ENCODE data around the gene NKX1-1. TPM values are rescaled to one million over a fixed set of nuclear protein-coding genes. Genes with fewer than 3 reads are reported as not detected.

Gene NKX1-1
- total RNA-seq, 1 experiment from 2014 or later, result not detected

- H2AFZ ChIP-seq (ENCODE audit: low read length), result no peak overlapping the region
- H3K4me1 ChIP-seq (ENCODE audit: low read length), result no peaks in the 10 kb centered on the region
- no peak overlapping the region for H3K4me2 ChIP-seq (ENCODE audit: low read depth, low read length, poor library complexity, severe bottlenecking)
- no peaks in the 10 kb centered on the region for H3K9me3 ChIP-seq (ENCODE audit: low read length)
- no peak overlapping the region for H3K27ac ChIP-seq (ENCODE audit: low read length)
- H3K9ac ChIP-seq (ENCODE audit: low read length), result no peak overlapping the region
- no peaks in the 10 kb centered on the region for H4K20me1 ChIP-seq (ENCODE audit: insufficient read depth, low read depth, low read length)
- H3K9me2 ChIP-seq (replicated peaks; ENCODE audit: insufficient read depth, low read length), result no peaks in the 10 kb centered on the region
- H3K79me2 ChIP-seq (ENCODE audit: low read length), result no peaks in the 10 kb centered on the region
- H3K4me3 ChIP-seq (ENCODE audit: low read length), result no peak overlapping the region
- no peak for DNase-seq
- no peaks in the 10 kb centered on the region for H3K36me3 ChIP-seq (ENCODE audit: insufficient read depth, low read length)
- H3K27me3 ChIP-seq (ENCODE audit: low read length), result no peaks in the 10 kb centered on the region
Observed at GRCh38 chr4:1369479-1370079, 36.7 kb downstream of the NKX1-1 start.

DNA sequence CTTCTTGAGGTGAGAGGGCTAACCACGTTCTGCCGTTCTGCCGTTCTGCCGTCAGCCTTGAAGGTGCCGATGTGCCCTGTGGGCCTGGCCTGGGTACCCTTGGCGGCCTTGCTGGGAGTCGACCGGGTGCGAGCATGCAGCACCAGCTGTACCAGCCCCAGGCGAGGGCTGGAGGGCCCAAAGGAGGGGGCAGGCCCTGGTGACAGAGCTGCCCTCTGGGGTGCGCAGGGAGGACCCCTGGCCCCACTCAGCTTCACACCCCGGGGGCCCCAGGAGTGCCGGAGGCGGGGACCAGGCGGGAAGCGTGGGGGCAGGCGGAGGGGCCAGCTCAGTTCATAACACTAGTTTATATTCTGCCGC is 37.2 kb downstream of the NKX1-1 start:
- no peak overlapping the region for H3K4me2 ChIP-seq (ENCODE audit: low read depth, low read length, poor library complexity, severe bottlenecking)
- DNase-seq, result no peak
- no peaks in the 10 kb centered on the region for H3K79me2 ChIP-seq (ENCODE audit: low read length)
- no peak overlapping the region for H2AFZ ChIP-seq (ENCODE audit: low read length)
- H3K9ac ChIP-seq (ENCODE audit: low read length), result no peak overlapping the region
- H3K27me3 ChIP-seq (ENCODE audit: low read length), result no peaks in the 10 kb centered on the region
- no peaks in the 10 kb centered on the region for H4K20me1 ChIP-seq (ENCODE audit: insufficient read depth, low read depth, low read length)
- no peak overlapping the region for H3K27ac ChIP-seq (ENCODE audit: low read length)
- no peaks in the 10 kb centered on the region for H3K4me1 ChIP-seq (ENCODE audit: low read length)
- H3K9me3 ChIP-seq (ENCODE audit: low read length), result no peaks in the 10 kb centered on the region
- H3K36me3 ChIP-seq (ENCODE audit: insufficient read depth, low read length), result no peaks in the 10 kb centered on the region
- H3K9me2 ChIP-seq (replicated peaks; ENCODE audit: insufficient read depth, low read length), result no peaks in the 10 kb centered on the region
- no peak overlapping the region for H3K4me3 ChIP-seq (ENCODE audit: low read length)

GRCh38 chr4:1368421-1369090 is 37.7 kb downstream of the NKX1-1 start:
- H3K4me2 ChIP-seq (ENCODE audit: low read depth, low read length, poor library complexity, severe bottlenecking), result no peak overlapping the region
- no peak overlapping the region for H2AFZ ChIP-seq (ENCODE audit: low read length)
- H3K9ac ChIP-seq (ENCODE audit: low read length), result no peak overlapping the region

DNA sequence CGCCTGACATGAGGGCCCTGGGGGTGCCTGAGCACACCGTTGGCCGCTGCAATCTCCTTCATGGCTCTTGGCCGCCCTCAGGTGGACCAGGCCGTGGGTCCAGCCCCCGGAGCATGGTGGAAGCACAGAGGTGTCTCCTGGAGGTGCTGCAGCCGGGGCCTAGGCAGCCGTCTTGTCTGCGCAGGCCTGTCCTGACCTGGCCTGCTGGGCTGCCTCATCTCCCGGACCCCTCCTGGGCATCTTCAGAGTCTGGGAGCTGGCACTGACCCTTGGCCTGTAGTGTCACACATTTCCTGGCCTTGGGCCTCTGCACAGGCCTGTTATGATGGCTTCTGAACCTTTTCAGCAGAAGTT is 38.3 kb downstream of the NKX1-1 start:
- no peak for DNase-seq
- no peak overlapping the region for H3K9ac ChIP-seq (ENCODE audit: low read length)

More at GRCh38 chr4:1368421-1369090, 37.7 kb downstream of the NKX1-1 start:
- H3K27ac ChIP-seq (ENCODE audit: low read length), result no peak overlapping the region
- H3K4me1 ChIP-seq (ENCODE audit: low read length), result no peaks in the 10 kb centered on the region
- no peaks in the 10 kb centered on the region for H4K20me1 ChIP-seq (ENCODE audit: insufficient read depth, low read depth, low read length)
- no peaks in the 10 kb centered on the region for H3K27me3 ChIP-seq (ENCODE audit: low read length)
- no peaks in the 10 kb centered on the region for H3K9me2 ChIP-seq (replicated peaks; ENCODE audit: insufficient read depth, low read length)
- no peaks in the 10 kb centered on the region for H3K36me3 ChIP-seq (ENCODE audit: insufficient read depth, low read length)
- DNase-seq, result no peak
- no peak overlapping the region for H3K4me3 ChIP-seq (ENCODE audit: low read length)
- H3K9me3 ChIP-seq (ENCODE audit: low read length), result no peaks in the 10 kb centered on the region
- H3K79me2 ChIP-seq (ENCODE audit: low read length), result no peaks in the 10 kb centered on the region

GRCh38 chr4:1367230-1367935 is 38.9 kb downstream of the NKX1-1 start:
- Histone ChIP-seq H3K9me2 (replicated peaks; ENCODE audit: insufficient read depth, low read length) (no peaks in the 10 kb centered on the region), H3K36me3 (ENCODE audit: insufficient read depth, low read length) (no peaks in the 10 kb centered on the region), H3K4me3 (ENCODE audit: low read length) (no peak overlapping the region), H2AFZ (ENCODE audit: low read length) (no peak overlapping the region), H4K20me1 (ENCODE audit: insufficient read depth, low read depth, low read length) (no peaks in the 10 kb centered on the region), H3K9me3 (ENCODE audit: low read length) (no peaks in the 10 kb centered on the region), H3K4me1 (ENCODE audit: low read length) (no peaks in the 10 kb centered on the region), H3K9ac (ENCODE audit: low read length) (no peak overlapping the region), H3K79me2 (ENCODE audit: low read length) (no peaks in the 10 kb centered on the region), H3K27me3 (ENCODE audit: low read length) (no peaks in the 10 kb centered on the region), H3K4me2 (ENCODE audit: low read depth, low read length, poor library complexity, severe bottlenecking) (no peak overlapping the region), H3K27ac (ENCODE audit: low read length) (no peak overlapping the region)
- DNase-seq, result no peak

More for the DNA sequence above, 38.3 kb downstream of the NKX1-1 start:
- no peak overlapping the region for H2AFZ ChIP-seq (ENCODE audit: low read length)
- no peaks in the 10 kb centered on the region for H3K36me3 ChIP-seq (ENCODE audit: insufficient read depth, low read length)
- no peaks in the 10 kb centered on the region for H3K79me2 ChIP-seq (ENCODE audit: low read length)
- no peaks in the 10 kb centered on the region for H4K20me1 ChIP-seq (ENCODE audit: insufficient read depth, low read depth, low read length)
- H3K27me3 ChIP-seq (ENCODE audit: low read length), result no peaks in the 10 kb centered on the region
- no peak overlapping the region for H3K4me3 ChIP-seq (ENCODE audit: low read length)
- no peak overlapping the region for H3K4me2 ChIP-seq (ENCODE audit: low read depth, low read length, poor library complexity, severe bottlenecking)
- no peaks in the 10 kb centered on the region for H3K9me2 ChIP-seq (replicated peaks; ENCODE audit: insufficient read depth, low read length)
- no peaks in the 10 kb centered on the region for H3K9me3 ChIP-seq (ENCODE audit: low read length)
- H3K27ac ChIP-seq (ENCODE audit: low read length), result no peak overlapping the region
- no peaks in the 10 kb centered on the region for H3K4me1 ChIP-seq (ENCODE audit: low read length)

DNA sequence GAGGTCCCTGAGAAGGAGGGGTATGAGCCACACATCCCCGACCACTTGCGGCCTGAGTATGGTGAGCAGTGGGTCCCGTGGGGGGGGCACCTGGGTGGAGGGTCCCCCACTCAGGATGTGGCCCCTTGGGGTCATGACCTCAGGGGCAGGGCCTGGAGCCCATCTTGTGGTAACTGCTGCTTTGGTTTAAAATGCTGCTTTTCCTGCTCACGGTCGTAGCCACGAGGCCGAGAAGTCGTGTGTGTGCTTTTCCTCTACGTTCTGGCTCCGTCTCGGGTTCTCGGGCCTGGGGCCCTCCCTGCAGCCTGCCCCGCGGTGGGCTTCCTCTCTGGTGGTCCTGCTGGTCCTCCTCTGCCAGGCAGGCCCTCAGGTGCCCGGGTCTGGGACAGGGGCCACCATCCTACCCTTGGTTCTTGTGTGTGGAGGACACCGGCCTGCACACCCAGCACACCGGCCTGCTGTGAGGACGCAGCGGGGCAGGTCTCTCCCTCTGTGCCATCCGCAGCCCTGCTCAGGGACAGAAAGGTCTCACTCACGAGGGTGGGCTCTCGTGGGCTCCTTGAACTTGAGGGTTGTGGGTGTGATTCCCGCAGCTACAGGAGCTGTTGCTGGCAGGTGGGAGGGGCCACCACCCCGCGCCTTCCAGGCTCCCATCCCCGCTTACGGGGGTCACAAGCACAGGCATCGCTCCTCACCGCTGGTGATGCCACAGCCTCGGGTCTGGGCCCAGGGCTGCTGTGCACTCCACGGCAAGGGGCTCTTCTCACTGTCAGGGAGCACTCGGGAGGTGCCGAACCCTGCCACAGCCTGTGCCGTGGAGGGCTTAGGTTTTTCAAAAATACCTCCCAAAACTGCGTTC is 39.6 kb downstream of the NKX1-1 start:
- Histone ChIP-seq H4K20me1 (ENCODE audit: insufficient read depth, low read depth, low read length) (no peaks in the 10 kb centered on the region), H3K27me3 (ENCODE audit: low read length) (no peaks in the 10 kb centered on the region), H3K4me2 (ENCODE audit: low read depth, low read length, poor library complexity, severe bottlenecking) (no peak overlapping the region), H3K9ac (ENCODE audit: low read length) (no peak overlapping the region), H3K9me3 (ENCODE audit: low read length) (no peaks in the 10 kb centered on the region), H3K4me3 (ENCODE audit: low read length) (no peak overlapping the region), H3K79me2 (ENCODE audit: low read length) (no peaks in the 10 kb centered on the region), H3K27ac (ENCODE audit: low read length) (no peak overlapping the region), H2AFZ (ENCODE audit: low read length) (no peak overlapping the region), H3K9me2 (replicated peaks; ENCODE audit: insufficient read depth, low read length) (no peaks in the 10 kb centered on the region), H3K4me1 (ENCODE audit: low read length) (no peaks in the 10 kb centered on the region), H3K36me3 (ENCODE audit: insufficient read depth, low read length) (no peaks in the 10 kb centered on the region)
- DNase-seq, result no peak

GRCh38 chr4:1365271-1366178 is 40.7 kb downstream of the NKX1-1 start:
- no peaks in the 10 kb centered on the region for H4K20me1 ChIP-seq (ENCODE audit: insufficient read depth, low read depth, low read length)
- H3K4me2 ChIP-seq (ENCODE audit: low read depth, low read length, poor library complexity, severe bottlenecking), result no peak overlapping the region
- no peak overlapping the region for H3K27ac ChIP-seq (ENCODE audit: low read length)
- DNase-seq, result no peak
- no peaks in the 10 kb centered on the region for H3K36me3 ChIP-seq (ENCODE audit: insufficient read depth, low read length)
- H3K27me3 ChIP-seq (ENCODE audit: low read length), result no peaks in the 10 kb centered on the region
- H3K9me3 ChIP-seq (ENCODE audit: low read length), result no peaks in the 10 kb centered on the region
- H3K4me1 ChIP-seq (ENCODE audit: low read length), result no peaks in the 10 kb centered on the region
- H3K9me2 ChIP-seq (replicated peaks; ENCODE audit: insufficient read depth, low read length), result no peaks in the 10 kb centered on the region
- H3K79me2 ChIP-seq (ENCODE audit: low read length), result no peaks in the 10 kb centered on the region
- no peak overlapping the region for H3K9ac ChIP-seq (ENCODE audit: low read length)
- H2AFZ ChIP-seq (ENCODE audit: low read length), result no peak overlapping the region
- H3K4me3 ChIP-seq (ENCODE audit: low read length), result no peak overlapping the region
